SK-N-SH (cell line): ENCODE results near the gene GARRE1. TPM values are rescaled to one million over a fixed set of nuclear protein-coding genes. Genes with fewer than 3 reads are reported as not detected.

Source experiments
- CTCF ChIA-PET: fragments of 300-600, 350-600 bp; formaldehyde crosslinking; extraction: SDS; loops from one replicate; lab custom pipeline; 2021; lab: Yijun Ruan, JAX
- POLR2A ChIA-PET: fragments of 350-600 bp; sonication (Branson Sonifier 250); formaldehyde crosslinking; extraction: SDS; loops from one replicate; lab custom pipeline; 2020; ENCODE audit warnings: antibody characterized with exemption, inconsistent platforms; lab: Yijun Ruan, JAX
- DNase-seq: peaks from one replicate; pipeline ENCODE4 v3.0.0; 2012
- H2AFZ ChIP-seq: fragments of 200-600 bp; sonication (generic); 2 replicates; pipeline ENCODE4 v1.8.1; 2016; ENCODE audit warnings: antibody characterized with exemption, mild to moderate bottlenecking, low read depth
- H3F3A ChIP-seq: fragments of 200-600 bp; sonication (generic); replicated peaks from 2 replicates; pipeline ENCODE3; 2016; ENCODE audit warnings: antibody characterized with exemption, mild to moderate bottlenecking; ENCODE audit not compliant: insufficient read depth
- H3K27ac ChIP-seq, 2 experiments: fragments of 200-500 bp in 1 of 2; fragments of 200-600 bp in 1 of 2; sonication (Bioruptor generic) in 1 of 2; sonication (generic), shearing (Covaris generic) in 1 of 2; 2 replicates each; pipeline versions ENCODE4 v1.5.1 to v1.6.1; 2014 to 2016; ENCODE audit warnings: low read depth in 2 of 2, inconsistent platforms in 1 of 2, low read length in 1 of 2, mild to moderate bottlenecking in 1 of 2, mixed read lengths in 1 of 2
- H3K27me3 ChIP-seq: fragments of 200-600 bp; sonication (generic), shearing (Covaris generic); 2 replicates; pipeline ENCODE4 v1.6.1; 2016; ENCODE audit warnings: mixed run types; ENCODE audit not compliant: insufficient read depth
- H3K36me3 ChIP-seq, 2 experiments: fragments of 200-500 bp in 1 of 2; fragments of 200-600 bp in 1 of 2; sonication (Bioruptor generic) in 1 of 2; sonication (generic) in 1 of 2; replicated peaks in 1 of 2; 2 replicates each; pipeline versions ENCODE3 to v1.5.1; 2014 to 2016; ENCODE audit warnings: low read length in 1 of 2, mild to moderate bottlenecking in 1 of 2; ENCODE audit not compliant: insufficient read depth in 2 of 2, control insufficient read depth in 1 of 2
- H3K4me1 ChIP-seq, 2 experiments: fragments of 200-500 bp in 1 of 2; fragments of 200-600 bp in 1 of 2; sonication (Bioruptor generic) in 1 of 2; sonication (generic), shearing (Covaris generic) in 1 of 2; 2 replicates each; pipeline versions ENCODE4 v1.5.1 to v1.6.1; 2014 to 2016; ENCODE audit warnings: low read depth in 1 of 2, low read length in 1 of 2, mixed run types in 1 of 2; ENCODE audit not compliant: insufficient read depth in 2 of 2, control insufficient read depth in 1 of 2
- H3K4me2 ChIP-seq: fragments of 200-600 bp; sonication (generic), shearing (Covaris generic); 2 replicates; pipeline ENCODE4 v1.6.1; 2017; ENCODE audit warnings: mixed run types
- H3K4me3 ChIP-seq, 2 experiments: fragments of 200-500 bp in 1 of 2; fragments of 200-600 bp in 1 of 2; sonication (Bioruptor generic) in 1 of 2; sonication (generic), shearing (Covaris generic) in 1 of 2; 2 replicates each; pipeline versions ENCODE4 v1.5.1 to v1.8.1; 2014 to 2016; ENCODE audit warnings: low read depth in 2 of 2, inconsistent platforms in 1 of 2, low read length in 1 of 2, mild to moderate bottlenecking in 1 of 2, mixed read lengths in 1 of 2, moderate library complexity in 1 of 2
- H3K79me2 ChIP-seq: fragments of 200-600 bp; sonication (generic); 2 replicates; pipeline ENCODE4 v1.8.1; 2017; ENCODE audit warnings: mild to moderate bottlenecking; ENCODE audit not compliant: insufficient read depth
- H3K9ac ChIP-seq: fragments of 200-600 bp; sonication (generic); 2 replicates; pipeline ENCODE4 v1.6.1; 2017; ENCODE audit warnings: mixed run types
- H3K9me2 ChIP-seq: fragments of 200-600 bp; sonication (generic); 2 replicates; pipeline ENCODE4 v1.6.1; 2017; ENCODE audit warnings: mixed run types
- H3K9me3 ChIP-seq: fragments of 200-600 bp; sonication (generic); 2 replicates; pipeline ENCODE4 v1.6.1; 2017; ENCODE audit warnings: mixed run types, mild to moderate bottlenecking, moderate library complexity
- H4K20me1 ChIP-seq: fragments of 200-600 bp; sonication (generic); 2 replicates; pipeline ENCODE4 v1.6.1; 2017; ENCODE audit warnings: mild to moderate bottlenecking, mixed run types; ENCODE audit not compliant: insufficient read depth
- CTCF ChIP-seq: fragments of 200-600 bp; sonication (generic); IDR thresholded peaks from 2 replicates; pipeline ENCODE4 v1.6.1; 2017; ENCODE audit warnings: antibody characterized with exemption, mild to moderate bottlenecking, moderate library complexity
- ELF1 ChIP-seq: IDR thresholded peaks from 2 replicates; pipeline ENCODE4 v1.4.0; 2012
- MAX ChIP-seq: IDR thresholded peaks from 2 replicates; pipeline ENCODE4 v1.4.0; 2012; ENCODE audit warnings: low read depth
- MEF2A ChIP-seq: IDR thresholded peaks from 2 replicates; pipeline ENCODE4 v1.4.0; 2012; ENCODE audit warnings: low read depth, borderline replicate concordance
- NFIC ChIP-seq: IDR thresholded peaks from 2 replicates; pipeline ENCODE4 v1.4.0; 2012; ENCODE audit warnings: borderline replicate concordance
- RXRA ChIP-seq: IDR thresholded peaks from 2 replicates; pipeline ENCODE4 v1.4.0; 2012; ENCODE audit warnings: low read depth, mild to moderate bottlenecking, borderline replicate concordance
- SMC3 ChIP-seq: IDR thresholded peaks from 2 replicates; pipeline ENCODE4 v1.6.1; 2012; ENCODE audit warnings: low read depth, low read length, improper control_type of control experiment
- TCF12 ChIP-seq: IDR thresholded peaks from 2 replicates; pipeline ENCODE4 v1.4.0; 2012
- USF2 ChIP-seq: fragments of 150-350 bp; IDR thresholded peaks from 2 replicates; pipeline ENCODE4 v1.6.1; 2017; ENCODE audit warnings: antibody characterized with exemption, low read length, low read depth, borderline replicate concordance
- YY1 ChIP-seq: IDR thresholded peaks from 2 replicates; pipeline ENCODE4 v1.4.0; 2012; ENCODE audit warnings: low read depth, mild to moderate bottlenecking
- WGBS: methylation state at CpG from one replicate; pipeline ENCODE4 v1.1.6; 2017; ENCODE audit warnings: low lambda C conversion rate; 5-methylcytosine and 5-hydroxymethylcytosine counted together
- polyA plus RNA-seq, 3 experiments: library from polyadenylated mRNA; depleted of rRNA; stranded (reverse); fragments of >200 nt; gene quantifications; 2 replicates each; pipeline ENCODE4 v1.2.3, GENCODE V29; 2012

The GARRE1 gene
- polyA plus RNA-seq, 1 of the 3 experiments (the other 2 are of a cell fraction): 9.7 TPM

- no peak for TF ChIP-seq CTCF
- no peak for TF ChIP-seq ELF1
- TF ChIP-seq YY1: no peak
- no peak for TF ChIP-seq SMC3
- no peak for TF ChIP-seq MAX
- peak; percentile 40; the same call in 1 of the 2 replicates for TF ChIP-seq NFIC
- no peak for TF ChIP-seq USF2
- TF ChIP-seq, all 33 proteins: peak for 2
Observed at GRCh38 chr19:34259367-34260095, 5.2 kb downstream of the GARRE1 start (continued).

- H3K9ac ChIP-seq: no peak overlapping the region
- no peak overlapping the region for H2AFZ ChIP-seq
- no peaks in the 10 kb centered on the region for H3K27me3 ChIP-seq
- POLR2A ChIA-PET: no interaction called here
- peaks cover 93% of the 10 kb centered on the region for H3K79me2 ChIP-seq
- no peaks in the 10 kb centered on the region for H3K9me2 ChIP-seq
- H3F3A ChIP-seq: peaks cover 16% of the 10 kb centered on the region
- no peaks in the 10 kb centered on the region; the same call in 1 of the 2 replicates for H4K20me1 ChIP-seq
- 61% methylated on average over 6 of the region's 6 CpGs for WGBS
- CTCF ChIA-PET: interaction anchor here (0.8 kb wide), 1 partner anchor 8 kb away, joined by 3 read pairs; no protein-coding TSS in a partner anchor
- DNase-seq: no peak
- H3K4me1 ChIP-seq: peaks cover 18 to 44% of the 10 kb centered on the region in 2 experiments; a peak in 3 of 4 replicates
- 0 out of 4 replicates have a peak overlapping the region, but pooled peaks have one; percentile 7 to 9 for H3K27ac ChIP-seq
- no peak overlapping the region for H3K4me3 ChIP-seq
- H3K4me2 ChIP-seq: peak overlapping the region; percentile 51; the same call in 1 of the 2 replicates
- H3K36me3 ChIP-seq: peaks cover 0 to 8% of the 10 kb centered on the region in 2 experiments
- TF ChIP-seq MEF2A (no peak), RXRA (peak; percentile 81; the same call in 1 of the 2 replicates), TCF12 (peak; percentile 11; the same call in 1 of the 2 replicates)
- no peaks in the 10 kb centered on the region for H3K9me3 ChIP-seq
Observed at GRCh38 chr19:34260771-34261173, 6.4 kb downstream of the GARRE1 start.
